ENCODE data around the gene PHLDB1.
"Not testable (repeated sequence)": the region's sequence is repeated elsewhere in the genome, so short reads cannot be mapped to it uniquely, and the experiment has no call there.

The PHLDB1 gene

GRCh38 chr11:118659953-118660680 lies 52.7 kb downstream of the PHLDB1 start:
- DNase-seq: no peak

DNA sequence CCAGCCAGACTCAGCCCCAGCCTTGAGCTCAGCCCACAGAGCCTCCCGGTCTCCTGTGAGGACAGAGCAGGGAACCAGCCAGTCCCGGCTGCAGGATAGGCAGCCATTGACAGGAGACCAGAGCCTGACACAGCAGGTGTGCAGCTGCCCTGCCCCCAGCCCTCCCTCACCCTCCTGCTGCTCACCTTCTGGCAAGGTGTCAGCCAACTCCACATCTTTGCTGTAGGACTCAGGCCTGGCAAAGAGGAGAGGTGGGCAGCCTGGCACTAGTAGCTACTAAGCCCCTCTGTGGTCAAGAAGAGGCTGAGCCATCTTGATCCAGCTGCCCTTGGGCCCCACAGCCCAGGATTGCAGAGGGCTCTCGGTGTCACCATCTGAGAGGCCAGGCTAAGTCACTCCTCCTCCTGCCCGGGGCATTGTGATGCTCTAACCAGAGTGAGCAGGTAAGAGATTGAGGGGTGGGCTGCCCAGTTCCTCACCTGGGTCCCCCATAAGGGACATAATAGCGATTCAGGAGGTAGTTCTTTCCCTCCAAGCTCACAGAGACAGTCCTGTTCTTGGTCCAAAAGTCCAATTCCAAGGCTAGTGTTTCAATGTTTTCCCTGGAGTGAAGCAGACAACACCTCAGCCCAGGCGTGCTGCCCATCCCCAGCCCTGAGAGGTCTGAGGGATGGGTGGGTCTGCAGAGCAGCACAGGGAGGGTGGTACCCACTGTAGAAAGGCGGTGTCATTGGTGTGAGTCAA lies 53.4 kb downstream of the PHLDB1 start:
- no peak for DNase-seq

GRCh38 chr11:118661425-118662301 lies 54.2 kb downstream of the PHLDB1 start:
- DNase-seq: no peak

GRCh38 chr11:118662401-118663271 lies 55.2 kb downstream of the PHLDB1 start:
- DNase-seq: no peak

DNA sequence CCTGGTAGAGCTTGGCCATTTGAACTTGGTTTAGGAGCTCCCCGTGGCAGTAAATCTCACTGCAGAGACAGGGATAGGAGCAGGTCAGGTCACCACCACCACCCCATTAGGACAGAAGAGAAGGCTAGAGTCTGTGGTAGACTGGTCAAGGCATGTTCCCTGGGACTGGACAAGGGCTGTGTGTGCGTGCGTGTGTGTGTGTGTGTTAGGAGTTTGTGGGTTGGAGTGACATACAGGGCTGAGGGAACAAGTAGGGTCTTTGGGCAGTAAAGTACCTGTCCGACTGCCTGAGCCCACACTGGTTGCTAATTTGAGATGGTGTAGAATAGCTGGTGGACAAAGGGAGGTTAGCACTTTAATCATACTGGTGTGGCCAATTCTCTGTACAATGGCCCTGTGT lies 56.0 kb downstream of the PHLDB1 start:
- no peak for DNase-seq

DNA sequence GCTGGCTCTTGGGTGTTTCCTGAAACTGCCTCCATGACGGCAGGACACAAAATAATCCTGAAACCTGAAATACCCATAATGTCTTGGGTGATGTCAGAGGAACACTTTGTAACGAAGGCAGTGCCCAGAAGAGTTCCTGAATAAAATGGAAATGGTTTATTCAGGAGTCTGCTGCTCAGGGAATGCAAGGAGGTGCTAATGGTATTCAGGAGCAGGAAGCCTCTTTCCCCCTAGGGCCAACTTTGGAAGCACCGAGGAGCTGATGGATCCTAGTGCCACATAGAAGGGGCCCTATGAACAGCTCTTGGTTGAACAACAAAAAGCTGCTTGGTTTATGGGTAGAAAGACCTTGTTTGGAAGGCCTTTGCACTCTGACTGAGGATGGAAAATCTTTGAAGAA lies 56.5 kb downstream of the PHLDB1 start:
- no peak for DNase-seq

GRCh38 chr11:118666371-118666770 lies 59.0 kb downstream of the PHLDB1 start:
- DNase-seq: no peak

- DNase-seq: no peak
Measured at GRCh38 chr11:118670063-118670462, 62.6 kb downstream of the PHLDB1 start.

GRCh38 chr11:118671254-118671653 lies 63.8 kb downstream of the PHLDB1 start:
- DNase-seq: no peak

DNA sequence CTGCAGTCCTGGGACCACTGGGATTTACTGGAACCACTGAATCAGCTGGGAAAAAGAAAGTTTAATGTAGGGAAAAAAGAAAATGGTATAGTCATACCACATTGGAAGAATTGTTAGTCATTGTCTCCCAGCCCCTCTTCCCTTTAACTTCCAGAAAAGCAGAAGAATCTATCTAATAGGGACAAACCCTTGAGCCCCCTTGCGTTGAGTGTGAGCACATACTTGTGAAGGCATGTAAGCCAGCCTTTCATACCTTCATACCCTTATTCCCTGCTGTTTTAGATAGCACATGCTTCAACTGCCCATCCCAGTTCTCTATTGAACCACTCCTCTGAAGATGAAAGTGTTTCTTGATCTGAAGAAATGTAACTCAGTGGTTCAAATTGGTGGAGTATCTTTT lies 65.4 kb downstream of the PHLDB1 start:
- no peak for DNase-seq

- DNase-seq: no peak
Measured at GRCh38 chr11:118673361-118674081, 66.1 kb downstream of the PHLDB1 start.

- DNase-seq: no peak
Measured at GRCh38 chr11:118674082-118674435, 66.6 kb downstream of the PHLDB1 start.

DNA sequence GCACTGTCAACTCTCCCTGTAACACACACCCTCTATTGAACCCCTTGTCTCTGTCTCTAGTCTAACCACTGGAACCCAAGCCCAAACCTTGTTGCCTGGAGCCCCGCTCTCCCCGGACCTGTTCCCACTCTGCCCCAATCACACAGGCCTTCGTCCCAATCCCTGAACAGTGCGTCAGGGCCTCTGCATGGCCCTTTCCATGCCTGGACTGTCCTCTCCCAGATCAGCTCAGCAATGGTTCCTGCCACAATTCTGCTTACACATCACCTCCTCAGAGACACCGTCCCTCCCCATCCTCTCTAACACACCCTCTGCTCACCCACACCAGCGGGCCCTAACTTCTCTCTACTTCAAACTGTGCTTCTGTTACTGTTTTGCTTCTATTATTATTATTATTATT lies 70.6 kb downstream of the PHLDB1 start:
- DNase-seq: no peak

DNA sequence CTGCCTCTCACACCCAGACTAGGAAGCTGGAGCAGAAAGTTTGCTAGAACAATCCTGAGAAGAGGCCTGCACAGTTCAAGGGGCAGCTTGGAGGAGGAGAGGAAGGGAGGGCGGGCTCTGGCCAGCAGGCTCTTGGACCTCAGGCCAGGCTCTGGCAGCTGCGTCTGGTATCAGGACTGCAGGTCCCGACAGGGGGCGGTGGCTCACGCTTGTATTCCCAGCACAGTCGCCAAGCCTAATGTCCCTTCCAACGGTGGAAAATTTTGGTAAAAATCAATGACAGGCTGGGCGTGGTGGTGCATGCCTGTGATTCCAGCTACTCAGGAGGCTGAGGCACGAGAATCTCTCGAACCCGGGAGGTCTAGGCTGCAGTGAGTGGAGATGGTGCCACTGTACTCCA lies 71.5 kb downstream of the PHLDB1 start:
- DNase-seq: not testable (repeated sequence)

- DNase-seq: no peak
Measured at GRCh38 chr11:118679483-118679882, 72.1 kb downstream of the PHLDB1 start, which contains the start of gene TREH. TSS of gene TREH (minus strand) at chr11:118679650. CDS start at chr11:118679627, 23 bp downstream.

GRCh38 chr11:118682372-118682771 lies 75.0 kb downstream of the PHLDB1 start:
- no peak for DNase-seq

DNA sequence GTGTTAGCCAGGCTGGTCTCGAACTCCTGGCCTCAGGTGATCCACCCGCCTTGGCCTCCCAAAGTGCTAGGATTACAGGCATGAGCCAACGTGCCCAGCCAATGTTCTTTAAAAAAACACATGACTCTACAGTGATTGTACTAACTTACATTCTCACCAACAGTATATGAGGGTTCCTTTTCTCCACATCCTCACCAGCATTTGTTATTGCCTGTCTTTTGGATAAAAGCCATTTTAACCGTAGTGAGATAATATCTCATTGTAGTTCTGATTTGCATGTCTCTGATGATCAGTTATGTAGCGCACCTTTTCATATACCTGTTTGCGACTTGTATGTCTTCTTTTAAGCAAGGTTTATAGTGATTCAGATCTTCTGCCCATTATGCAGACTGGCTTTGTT lies 75.5 kb downstream of the PHLDB1 start:
- not testable (repeated sequence) for DNase-seq

GRCh38 chr11:118684187-118684586 lies 76.8 kb downstream of the PHLDB1 start:
- no peak for DNase-seq

- DNase-seq: no peak
Measured at GRCh38 chr11:118687906-118688305, 80.5 kb downstream of the PHLDB1 start.

DNA sequence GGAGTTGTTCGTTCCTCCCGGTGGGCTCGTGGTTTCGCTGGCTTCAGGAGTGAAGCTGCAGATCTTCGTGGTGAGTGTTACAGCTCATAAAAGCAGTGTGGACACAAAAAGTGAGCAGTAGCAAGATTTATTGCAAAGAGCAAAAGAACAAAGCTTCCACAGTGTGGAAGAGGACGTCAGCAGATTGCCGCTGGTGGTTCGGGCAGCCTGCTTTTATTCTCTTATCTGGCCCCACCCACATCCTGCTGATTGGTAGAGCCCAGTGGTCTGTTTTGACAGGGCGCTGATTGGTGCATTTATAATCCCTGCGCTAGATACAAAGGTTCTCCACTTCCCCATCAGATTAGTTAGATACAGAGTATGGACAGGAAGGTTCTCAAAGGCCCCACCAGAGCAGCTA lies 80.9 kb downstream of the PHLDB1 start:
- DNase-seq: not testable (repeated sequence)

DNA sequence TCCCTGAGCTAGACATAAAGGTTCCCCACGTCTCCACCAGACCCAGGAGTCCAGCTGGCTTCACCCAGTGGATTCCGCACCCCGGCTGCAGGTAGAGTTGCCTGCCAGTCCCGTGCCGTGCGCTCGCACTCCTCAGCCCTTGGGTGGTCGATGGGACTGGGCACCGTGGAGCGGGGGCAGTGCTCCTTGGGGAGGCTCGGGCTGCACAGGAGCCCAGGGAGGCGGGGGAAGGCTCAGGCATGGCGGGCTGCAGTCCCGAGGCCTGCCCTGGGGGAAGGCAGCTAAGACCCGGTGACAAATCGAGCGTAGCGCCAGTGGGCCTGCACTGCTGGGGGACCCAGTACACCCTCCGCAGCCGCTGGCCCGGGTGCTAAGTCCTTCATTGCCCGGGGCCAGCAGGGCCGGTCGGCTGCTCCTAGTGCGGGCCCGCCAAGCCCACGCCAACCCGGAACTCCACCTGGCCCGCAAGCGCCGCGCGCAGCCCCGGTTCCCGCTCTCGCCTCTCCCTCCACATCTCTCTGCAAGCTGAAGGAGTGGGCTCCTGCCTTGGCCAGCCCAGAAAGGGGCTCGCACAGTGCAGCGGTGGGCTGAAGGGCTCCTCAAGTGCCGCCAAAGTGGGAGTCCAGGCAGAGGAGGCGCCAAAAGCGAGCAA lies 81.6 kb downstream of the PHLDB1 start:
- DNase-seq: no peak
